HL-60/S4 treated with phorbol 12-myristate 13-acetate at 8.2 ng/mL for 4 days and 3 days (cell line): ENCODE results near the gene CNIH2.
"Not testable (repeated sequence)": the region's sequence is repeated elsewhere in the genome, so short reads cannot be mapped to it uniquely, and the experiment has no call there.

ENCODE experiments used
- in situ Hi-C: fragments of 300-500 bp; cut with MboI; formaldehyde crosslinking; loops from 2 replicates; pipeline ENCODE4 v1.15.0; 2022; ENCODE audit warnings: low sequenced_read_pairs

CNIH2 gene

DNA sequence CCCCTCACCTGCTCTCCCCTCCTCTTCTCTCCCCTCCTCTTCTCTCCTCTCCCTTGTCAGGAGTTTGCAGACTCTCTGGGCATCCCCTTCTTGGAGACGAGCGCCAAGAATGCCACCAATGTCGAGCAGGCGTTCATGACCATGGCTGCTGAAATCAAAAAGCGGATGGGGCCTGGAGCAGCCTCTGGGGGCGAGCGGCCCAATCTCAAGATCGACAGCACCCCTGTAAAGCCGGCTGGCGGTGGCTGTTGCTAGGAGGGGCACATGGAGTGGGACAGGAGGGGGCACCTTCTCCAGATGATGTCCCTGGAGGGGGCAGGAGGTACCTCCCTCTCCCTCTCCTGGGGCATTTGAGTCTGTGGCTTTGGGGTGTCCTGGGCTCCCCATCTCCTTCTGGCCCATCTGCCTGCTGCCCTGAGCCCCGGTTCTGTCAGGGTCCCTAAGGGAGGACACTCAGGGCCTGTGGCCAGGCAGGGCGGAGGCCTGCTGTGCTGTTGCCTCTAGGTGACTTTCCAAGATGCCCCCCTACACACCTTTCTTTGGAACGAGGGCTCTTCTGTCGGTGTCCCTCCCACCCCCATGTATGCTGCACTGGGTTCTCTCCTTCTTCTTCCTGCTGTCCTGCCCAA is 1.9 kb upstream of the CNIH2 start:
- in situ Hi-C loops: no loop called here

DNA sequence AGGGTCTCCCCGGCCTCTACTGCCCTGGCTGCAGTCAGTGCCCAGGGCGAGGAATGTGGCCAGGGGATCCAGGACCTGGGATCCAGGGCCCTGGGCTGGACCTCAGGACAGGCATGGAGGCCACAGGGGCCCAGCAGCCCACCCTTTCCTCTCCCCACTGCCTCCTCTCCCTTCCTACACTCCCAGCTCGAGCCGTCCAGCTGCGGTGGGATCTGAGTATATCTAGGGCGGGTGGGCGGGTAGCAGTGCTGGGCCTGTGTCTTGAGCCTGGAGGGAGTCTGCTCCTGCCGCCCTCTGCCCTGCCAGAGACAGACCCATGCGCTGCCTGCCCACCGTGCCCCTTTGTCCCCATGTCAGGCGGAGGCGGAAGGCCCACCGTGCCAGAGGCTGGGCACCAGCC is 1.4 kb upstream of the CNIH2 start:
- in situ Hi-C loops: not testable (repeated sequence)

DNA sequence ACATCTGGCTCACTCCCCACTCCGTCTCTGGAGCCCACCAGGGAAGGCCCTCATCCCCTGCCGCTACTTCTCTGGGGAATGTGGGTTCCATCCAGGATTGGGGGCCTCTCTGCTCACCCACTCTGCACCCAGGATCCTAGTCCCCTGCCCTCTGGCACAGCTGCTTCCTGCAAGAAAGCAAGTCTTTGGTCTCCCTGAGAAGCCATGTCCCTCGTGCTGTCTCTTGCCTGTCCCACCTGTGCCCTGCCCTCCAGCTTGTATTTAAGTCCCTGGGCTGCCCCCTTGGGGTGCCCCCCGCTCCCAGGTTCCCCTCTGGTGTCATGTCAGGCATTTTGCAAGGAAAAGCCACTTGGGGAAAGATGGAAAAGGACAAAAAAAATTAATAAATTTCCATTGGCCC is 911 bp upstream of the CNIH2 start:
- in situ Hi-C loops: not testable (repeated sequence)

DNA sequence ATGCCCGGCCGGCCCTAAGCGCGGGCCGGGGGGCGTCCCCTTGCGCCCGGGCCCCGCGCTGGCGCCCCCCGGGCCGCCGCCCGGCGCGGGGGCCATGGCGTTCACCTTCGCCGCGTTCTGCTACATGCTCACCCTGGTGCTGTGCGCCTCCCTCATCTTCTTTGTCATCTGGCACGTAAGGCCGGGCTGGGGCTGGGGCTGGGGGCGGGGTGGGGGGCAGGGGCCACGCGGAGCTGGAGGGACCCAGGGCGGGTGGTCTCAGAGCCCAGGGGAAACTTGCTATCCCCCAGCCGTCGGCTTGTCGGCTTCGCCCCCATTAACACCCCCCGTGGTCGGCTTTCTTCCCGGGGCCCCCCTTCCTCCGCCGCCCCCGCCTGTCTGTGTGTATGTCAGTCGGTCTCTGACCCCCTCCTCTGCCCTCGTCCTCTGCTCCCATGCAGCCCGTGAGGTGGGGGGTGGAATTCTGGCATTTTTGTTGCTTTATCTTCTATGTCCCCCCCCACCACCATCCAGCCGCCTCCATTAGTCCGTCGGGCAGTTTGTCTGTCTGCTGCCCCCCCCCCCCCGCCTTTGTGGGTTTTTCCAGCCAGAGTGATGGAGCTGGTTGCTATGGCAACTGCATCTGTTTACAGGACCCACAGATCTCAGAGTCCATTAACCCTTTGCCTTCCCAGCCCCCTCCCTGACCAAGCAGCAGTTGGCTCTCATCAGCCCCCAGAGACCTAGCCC is 552 bp downstream of the CNIH2 start:
- in situ Hi-C loops: no loop called here

DNA sequence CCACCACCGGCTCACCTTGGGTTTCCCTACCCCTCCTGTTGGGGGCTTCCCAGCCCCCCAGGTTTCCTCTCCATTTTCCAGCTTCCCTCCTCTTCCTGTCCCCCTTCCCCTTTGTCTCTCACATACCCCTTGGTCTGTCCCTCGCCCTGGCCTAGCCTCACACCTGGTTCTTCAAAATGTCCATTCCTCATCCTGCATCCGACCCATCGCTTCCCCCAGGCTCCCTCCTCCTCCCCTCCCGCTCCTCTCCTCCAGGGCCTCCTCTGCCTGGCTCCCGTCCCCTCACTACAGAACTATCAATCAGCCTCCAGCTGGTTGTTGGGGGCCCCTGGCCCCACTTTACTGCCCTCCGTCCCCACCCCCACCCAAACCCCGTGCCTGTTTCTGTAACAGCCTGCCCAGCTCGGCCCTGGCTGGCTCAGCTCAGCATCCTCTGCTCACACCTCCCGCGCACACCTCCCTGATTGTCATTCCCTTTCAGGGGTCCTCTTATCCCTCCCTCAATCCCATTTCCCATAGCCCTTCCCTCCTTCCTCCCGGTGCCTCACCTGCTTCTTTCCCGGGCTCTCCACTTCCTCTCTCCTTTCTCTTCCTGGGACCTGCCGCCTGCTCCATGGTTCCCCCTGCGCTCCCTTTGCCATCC is 1.2 kb downstream of the CNIH2 start:
- in situ Hi-C loops: no loop called here

DNA sequence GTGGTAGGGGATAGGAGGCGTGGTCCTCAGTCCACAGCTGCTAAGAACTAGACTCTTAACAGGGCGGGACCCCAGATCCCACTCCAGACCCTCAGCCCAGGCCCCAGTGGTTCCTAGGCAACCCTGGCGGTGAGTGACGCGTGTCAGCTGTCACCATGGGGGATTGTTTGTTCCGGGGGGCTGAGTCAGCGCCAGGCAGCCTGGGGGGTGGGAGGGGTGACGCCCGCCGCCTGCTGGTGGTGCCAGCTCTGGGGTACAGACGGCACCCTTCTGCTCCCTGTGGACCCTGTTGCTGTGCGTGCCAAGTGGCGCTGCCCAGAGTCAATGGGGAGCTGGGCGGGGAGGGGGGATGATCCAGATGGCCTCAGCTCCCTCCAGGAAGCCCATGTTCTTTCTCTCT is 2.5 kb downstream of the CNIH2 start:
- in situ Hi-C loops: no loop called here

DNA sequence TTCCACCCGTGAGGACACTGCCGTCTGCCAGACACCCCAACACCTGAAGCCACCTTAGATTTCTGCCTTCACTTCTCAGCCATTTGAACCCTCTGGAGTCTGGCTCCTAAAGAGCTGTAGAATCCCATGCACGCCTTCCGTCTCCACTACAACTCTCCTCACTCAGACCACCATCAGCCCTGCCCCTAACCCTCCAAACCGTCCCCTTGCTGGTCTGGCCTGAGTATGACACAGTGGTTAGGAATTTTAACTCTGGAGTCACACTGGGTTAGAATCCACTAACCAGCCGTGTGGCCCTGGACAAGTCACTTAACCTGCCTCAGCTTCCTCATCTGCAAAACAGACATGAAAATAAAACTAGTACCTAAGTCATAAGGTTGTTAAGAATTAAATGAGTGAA is 3.0 kb downstream of the CNIH2 start:
- in situ Hi-C loops: no loop called here

DNA sequence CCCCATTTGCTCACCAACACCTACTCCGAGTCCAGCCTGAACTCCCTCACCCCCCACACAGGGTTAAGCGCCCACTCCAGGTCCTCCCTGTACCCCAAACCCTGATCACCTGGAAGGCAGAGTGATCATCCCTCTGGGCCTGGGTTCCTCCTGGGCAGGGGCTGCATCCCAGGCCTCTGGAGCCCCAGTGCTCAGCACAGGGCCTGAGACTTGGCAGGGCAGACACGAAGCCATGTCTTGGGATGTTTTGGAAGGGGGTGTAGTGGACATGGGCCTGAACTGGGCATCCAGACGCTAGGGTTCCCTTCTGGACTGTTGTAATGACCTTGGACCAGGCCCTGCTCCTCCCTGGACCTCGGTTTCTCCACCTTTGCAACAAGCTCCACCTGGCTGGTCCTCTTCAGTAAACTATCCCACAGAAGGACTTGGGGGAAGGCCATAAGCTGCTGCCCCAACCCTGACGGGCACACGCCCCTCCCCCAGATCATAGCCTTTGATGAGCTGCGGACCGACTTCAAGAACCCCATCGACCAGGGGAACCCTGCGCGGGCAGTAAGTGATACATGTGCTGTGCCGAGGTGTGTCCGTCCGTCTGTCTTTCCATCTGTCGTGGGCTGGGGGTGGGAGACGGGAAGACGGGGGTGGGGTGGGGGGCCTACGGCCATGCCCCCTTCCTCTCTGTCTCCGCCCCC is 3.9 kb downstream of the CNIH2 start:
- in situ Hi-C loops: no loop called here

DNA sequence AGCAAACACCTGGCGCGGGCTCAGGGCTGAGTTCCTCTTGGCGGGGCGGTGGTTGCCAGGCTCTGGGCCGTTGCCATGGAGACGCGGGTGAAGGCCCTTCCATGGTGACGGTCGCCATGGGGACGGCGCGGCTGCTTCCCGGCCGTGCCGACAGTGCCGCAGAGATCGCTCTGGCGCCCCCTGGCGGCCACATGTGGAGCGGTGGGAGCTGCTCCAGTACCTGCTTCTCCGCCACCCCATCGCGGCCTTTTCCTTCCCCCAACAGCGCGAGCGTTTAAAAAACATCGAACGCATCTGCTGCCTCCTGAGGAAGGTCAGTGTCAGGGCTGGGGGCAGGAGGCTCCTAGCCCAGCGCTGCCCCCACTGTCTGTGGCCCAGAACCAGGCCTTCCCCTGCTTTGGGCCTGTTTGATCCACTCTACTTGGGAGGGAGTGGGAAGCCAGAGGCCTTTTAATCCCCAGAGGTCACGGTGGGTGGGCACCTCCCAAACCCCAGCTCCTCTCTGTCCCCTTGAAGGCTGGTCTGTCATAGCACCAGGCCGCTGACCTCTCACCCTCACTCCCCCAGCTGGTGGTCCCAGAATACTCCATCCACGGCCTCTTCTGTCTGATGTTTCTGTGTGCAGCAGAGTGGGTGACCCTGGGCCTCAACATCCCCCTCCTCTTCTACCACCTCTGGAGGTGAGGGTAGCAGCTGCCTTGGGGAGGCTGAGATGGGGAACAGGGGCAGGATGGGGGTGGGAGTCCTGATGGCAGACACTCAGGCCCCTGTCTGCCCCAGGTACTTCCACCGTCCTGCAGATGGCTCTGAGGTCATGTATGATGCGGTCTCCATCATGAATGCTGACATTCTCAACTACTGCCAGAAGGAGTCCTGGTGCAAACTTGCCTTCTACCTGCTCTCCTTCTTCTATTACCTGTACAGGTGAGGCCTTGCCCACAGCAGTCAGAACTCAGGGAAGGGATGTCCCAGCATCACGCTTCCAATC is 4.8 kb downstream of the CNIH2 start:
- in situ Hi-C loops: no loop called here

DNA sequence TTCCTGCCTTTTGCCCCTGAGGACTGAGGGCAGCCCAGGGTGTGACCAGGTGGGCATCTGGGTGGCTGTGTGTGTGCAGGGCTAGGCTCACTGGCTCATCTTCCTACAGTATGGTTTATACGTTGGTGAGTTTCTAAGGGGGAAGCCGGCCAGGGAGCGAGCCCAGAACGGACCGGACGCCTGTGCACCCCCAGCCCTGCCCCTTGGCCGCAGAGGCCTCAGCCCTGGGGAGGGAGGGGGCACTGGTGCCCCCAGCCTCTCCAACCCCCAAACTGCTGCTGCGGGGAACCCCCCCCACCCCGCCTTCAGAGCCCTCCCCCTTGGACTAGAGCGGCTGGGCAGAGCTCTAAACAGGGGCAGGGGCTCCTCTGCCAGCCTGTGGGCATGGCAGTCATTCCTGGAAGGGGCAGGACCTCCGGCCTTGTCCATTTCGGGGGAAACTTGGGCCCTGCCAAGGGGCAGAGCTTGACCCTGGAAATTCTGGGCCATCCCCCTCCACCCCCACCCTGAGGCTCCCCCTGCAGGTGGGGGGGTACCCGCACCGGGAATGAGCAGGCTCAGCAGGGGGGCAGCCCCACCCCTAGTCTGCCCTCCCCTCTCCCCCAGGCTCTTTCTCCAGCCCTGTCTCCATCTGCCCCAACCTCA is 5.6 kb downstream of the CNIH2 start:
- in situ Hi-C loops: no loop called here

DNA sequence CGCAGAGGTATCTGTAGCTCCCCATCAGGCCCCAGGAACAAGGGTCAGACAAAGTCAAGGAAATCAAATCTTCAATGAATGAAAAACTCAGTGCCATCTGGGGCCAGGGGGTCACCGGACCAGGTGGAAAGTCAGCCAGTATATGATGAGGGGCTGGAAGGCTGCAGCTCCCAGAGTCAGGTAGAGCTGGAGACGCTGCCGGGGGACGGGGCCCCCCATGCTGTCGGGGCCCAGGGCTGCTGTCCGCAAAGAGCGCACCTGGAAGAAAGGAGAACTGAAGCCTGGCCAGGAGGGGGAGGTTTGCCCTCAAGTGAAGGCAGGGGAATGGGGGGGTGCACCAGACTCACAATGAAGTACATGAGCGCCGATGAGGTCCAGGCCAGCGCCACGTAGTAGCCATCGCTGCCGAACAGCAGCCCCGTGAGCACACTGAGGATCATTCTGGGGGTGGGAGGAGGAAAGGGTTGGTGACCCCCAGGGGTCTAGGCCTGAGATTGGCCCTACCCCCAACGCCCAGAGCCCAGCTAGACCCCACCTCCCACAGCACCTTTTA is 6.6 kb downstream of the CNIH2 start:
- in situ Hi-C loops: no loop called here

DNA sequence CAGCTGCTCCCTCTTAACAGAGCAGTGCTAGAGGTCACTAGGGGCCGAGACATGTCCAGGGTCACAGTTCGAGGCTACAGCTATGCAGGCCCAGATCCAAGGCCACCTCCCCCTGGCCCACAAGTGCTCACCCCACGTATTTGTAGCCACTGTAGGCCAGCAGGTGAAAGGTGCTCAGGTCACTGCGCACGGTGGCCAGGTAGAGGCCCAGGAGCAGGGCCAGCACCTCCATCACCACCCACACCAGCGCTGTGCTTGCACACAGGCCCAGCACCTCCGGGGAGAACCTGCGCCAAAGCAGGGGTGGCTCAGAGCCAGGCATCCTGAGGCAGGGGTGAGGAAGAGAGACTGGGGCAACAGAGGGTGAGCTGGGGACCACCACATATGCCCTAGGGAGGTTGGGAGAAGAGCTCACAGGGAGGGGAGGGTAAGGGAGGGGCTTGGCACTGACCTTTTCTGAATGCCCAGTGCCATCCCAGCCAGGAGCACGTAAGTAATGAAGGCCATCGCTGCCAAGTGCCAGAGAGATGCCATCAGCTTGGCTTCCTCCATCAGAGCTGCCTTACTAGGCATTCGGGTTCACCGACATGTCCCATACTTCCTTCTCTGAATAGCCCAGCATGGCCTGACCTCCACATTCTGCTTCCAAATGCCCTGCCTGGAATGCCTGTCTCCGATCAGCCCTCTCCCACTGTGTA is 7.4 kb downstream of the CNIH2 start:
- in situ Hi-C loops: no loop called here

DNA sequence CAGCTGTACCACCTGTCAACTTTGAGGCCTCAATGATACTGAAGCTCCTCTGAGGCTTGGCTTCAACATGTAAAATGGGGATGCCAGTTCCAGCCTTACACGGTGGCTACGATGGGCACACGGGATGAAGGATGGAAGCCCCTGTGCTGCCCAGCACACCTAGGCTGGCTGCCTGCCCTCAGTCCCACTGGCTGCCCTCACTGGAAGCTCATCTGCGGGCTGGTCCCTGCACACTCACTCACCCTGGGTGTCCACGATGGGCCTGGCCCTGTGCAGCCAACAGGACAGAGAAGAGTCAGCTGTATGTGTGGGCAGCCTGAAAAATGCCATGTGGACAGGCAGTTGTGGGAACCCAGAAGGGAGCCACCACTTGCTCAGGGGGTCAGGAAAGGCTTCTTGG is 8.7 kb downstream of the CNIH2 start:
- in situ Hi-C loops: no loop called here

DNA sequence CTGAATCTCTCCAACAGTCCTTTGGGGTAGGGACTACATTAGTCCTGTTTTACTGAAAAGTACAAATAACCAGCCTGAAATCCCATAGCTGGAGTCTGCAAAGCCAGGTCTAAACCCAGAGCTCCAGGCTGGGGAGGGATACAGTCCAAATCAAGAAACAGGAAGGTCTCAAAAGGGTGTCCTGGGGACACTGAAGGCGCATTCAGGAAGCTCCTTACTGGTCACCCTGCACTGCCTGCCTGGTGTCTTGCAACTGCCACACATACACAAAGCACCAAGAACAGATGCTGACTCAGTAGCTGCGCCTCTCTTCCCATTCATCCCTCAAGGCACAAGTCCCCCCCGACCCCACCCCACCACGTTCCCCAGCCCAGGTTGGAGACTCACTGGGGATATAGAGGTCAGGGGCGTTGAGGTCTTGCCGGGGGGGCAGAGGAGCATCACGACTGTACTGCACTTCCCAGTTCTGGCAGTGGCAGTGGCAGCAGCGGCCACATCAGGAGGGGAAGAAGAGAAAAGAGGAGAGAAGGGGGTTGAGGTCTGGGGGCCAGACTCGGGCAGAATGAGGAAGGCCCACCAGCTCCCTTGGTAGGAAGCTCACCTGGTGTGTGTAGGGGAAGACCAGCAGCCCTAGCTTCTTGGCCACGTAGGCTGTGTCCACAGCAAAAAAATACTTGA is 9.4 kb downstream of the CNIH2 start:
- in situ Hi-C loops: no loop called here

DNA sequence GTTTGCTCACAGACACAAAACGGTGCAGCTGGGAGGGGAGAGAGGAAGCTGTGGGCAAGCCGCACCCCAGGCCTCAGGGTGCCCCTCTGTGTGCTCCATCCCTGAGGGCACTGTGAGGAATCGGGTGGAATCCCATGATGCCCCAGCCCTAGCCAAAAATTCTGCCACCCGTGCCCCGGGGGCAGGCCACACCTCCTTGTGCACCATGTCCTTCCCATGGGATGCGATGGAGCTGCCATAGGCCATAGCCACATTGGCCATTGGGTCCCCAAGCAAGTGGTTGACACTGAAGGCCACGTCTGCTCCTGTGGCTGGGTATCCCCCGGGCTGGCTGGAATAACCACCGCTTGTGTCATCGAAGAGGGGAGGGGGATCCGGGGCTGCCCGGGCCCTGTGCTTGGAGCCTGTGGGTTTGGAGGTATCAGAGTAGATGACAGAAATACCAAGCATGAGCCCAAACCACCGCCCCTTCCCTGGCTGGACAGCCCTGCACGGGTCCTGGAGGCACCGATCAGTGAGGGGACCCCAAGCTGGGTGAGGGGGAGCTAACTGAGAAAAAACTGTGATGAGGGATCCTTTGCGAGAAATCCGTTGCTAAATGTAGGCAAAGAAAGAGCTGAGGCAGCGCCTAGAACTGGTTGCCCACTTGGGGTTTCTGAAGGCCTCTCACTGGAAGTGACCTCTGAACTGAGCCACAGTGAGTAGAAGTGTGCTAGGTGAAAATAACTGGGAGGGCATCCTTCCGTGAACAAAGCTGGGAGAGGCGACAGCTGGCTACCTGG is 10.1 kb downstream of the CNIH2 start:
- in situ Hi-C loops: no loop called here

DNA sequence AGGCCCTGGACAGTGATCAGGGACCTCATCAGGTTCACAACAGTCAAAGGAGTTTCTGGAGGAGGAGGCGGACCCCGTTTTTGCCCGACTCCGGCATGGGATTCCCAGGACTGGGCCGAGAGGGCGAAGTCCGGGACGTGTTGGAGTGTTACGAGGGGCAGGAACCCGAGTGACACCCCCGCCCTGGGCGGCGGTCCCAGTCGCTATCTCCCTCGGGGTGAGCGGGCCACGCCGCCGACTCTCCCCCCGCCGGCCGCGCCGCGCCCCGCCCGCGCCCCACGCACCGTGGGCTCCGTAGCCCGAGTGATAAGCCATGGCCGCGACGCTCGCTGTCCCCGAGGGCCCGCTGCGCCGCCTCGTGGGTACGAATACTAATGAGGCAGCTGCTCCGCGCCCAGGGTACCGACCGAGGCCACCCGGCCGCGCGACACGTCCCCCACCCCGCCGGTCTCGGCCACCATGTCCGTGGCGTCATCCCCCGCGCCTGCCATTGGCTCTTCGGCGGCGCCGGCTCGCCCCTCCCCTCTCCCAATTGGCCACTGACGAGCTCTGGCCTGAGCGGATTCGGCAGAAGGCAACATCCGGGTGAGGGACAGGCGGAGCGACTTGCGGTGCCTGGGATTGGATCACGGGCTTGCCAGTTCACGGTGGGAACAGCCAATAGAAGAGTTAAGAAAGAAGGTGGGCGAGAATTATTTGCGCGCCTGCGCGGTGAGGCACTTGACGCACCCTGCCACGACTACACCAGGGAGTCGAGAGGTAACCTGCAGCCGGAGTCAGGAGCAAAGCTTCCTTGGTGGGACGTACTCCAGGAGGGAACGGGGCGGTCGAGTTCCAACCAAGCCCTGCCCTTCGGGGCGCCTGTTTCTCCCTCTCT is 10.9 kb downstream of the CNIH2 start, which contains the start of gene YIF1A:
TSS of gene YIF1A (minus strand) at position 473 of the 877 bp plus-strand sequence. CDS start at position 315, 158 bp downstream.
- in situ Hi-C loops: no loop called here
